CD4-positive, alpha-beta T cell treated with Interleukin-6 at 100 ng/mL for 8 hours (primary cell): Measurements from ENCODE around the gene GAS2L2.
A peak's percentile ranks its signal among the peaks of the same experiment; 100 is the strongest.

ENCODE experiments used
- DNase-seq: peaks from one replicate; pipeline ENCODE4 v3.0.0-alpha.2; 2020; ENCODE audit warnings: mixed read lengths, low spot score

Gene GAS2L2

DNA sequence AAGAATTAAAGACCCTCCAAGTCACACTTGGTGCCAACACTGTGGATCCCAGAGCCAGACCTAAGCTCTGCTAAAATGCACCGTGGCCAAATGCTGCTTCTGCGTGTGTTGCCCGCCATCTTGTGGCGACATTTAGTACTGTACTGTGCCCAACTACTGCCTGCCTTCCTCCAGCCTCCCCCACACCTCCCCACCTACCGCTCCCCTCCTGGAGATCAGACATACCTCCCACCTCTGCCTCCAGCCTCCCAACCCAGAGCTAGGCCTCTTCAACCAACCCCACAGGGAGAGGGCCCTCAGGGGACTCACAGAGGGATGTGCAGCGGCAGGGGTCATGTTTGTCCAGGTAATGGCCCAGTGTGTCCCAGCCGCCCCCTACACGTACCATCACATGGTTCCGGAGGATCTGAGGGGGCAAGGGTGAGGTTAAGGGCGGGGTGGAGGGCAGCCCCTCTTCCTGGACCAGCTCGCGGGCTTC is 5.5 kb downstream of the GAS2L2 start:
- DNase-seq: peak; percentile 73

DNA sequence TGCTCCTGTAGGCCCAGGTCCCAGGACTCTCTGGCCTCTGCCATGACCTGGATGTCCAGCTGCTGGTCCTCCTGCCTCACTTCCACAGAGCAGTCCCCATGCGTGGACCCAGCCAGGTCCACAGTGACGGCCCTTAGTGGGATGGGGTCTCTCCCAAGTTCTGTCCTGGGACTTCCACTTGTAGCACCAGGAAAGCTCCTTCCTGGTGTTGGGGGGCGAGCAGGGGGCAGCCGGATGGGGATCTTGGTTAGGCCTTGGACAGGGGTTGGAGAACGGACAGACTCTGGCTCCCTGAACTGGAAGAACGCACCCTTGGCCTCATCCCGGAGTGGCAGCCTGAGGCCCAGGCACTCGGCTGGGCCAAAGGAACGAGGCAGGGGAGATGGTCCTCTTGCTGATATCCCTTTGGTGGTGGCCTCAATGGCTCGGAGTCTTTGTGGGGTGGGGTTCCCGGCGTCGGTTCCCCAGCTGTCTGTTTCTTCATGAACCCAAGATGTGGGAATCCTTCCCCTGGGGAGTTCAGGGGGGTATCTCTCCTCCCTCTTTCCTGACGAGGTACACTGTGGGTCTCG is 7.2 kb downstream of the GAS2L2 start:
- DNase-seq: no peak

DNA sequence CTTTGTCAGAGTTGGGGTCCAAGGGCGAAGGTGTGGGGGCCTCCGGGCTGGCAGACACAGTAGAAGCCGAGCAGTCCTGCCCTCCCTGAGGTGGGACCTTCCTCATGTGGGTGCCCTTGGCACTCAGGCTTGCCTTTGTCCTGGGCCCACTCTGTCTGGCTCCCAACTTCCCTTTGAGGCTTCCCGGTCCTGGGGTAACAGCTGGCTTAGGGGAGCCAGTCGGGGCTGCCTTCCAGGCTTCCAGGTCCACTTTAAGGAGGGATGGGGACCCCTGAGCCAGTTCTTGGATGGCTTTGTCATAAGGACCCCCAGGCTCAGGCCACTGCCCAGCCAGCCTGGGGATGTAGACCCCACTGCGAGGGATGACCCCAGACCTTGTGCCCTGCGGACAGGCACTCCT is 7.8 kb downstream of the GAS2L2 start:
- DNase-seq: no peak

DNA sequence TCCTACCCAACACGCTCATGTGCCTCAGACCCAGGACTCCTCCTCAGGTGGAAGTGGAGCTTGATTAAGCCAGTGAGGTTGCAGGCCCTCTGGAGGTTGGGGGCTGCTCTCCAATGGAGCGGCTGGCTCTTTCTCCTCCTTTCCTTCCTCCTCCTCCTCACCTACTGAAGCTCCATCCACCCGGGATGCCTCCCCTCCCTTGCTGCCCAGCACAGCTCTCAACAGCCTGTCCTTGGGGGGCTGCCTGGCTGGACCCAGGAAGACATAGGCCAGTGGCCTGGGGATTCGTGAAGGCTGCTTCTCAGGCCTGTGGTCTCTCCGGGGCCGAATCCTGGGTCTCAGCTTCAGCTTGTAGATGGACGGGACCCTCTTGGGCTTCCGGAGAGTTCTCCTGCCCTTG is 8.2 kb downstream of the GAS2L2 start:
- DNase-seq: no peak

DNA sequence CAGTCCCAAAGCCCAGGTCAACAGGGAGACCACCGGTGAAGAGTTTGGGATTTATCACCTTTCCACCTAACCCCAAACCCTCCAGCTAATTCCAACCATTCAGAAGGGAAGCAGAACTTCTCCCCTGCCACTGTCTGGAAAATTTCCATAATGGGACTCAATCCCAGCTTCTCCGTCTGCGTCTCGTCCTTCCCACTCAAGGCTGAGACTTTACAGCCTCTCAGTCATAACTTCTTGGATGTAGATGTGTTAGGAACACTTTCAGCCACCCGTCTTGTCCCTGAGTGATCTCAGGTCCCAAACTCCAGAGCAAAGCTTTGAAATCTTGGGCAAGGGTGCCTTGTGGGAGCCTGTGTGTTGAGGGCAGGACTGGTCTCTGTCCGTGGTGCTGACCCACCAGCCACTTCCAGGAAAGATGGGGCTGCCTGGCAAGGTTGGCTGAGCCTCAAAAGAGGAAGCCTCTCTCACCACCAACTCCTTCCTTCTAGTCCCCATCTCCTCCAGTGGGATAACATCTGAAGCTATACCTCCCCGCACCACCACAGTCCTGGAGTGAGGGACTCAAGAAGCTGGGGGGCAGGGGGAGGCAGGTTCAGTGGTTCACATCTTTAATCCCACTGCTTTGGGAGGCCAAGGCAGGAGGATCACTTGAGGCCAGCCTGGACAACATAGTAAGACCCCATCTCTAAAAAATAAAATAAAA is 9.3 kb downstream of the GAS2L2 start:
- DNase-seq: no peak

DNA sequence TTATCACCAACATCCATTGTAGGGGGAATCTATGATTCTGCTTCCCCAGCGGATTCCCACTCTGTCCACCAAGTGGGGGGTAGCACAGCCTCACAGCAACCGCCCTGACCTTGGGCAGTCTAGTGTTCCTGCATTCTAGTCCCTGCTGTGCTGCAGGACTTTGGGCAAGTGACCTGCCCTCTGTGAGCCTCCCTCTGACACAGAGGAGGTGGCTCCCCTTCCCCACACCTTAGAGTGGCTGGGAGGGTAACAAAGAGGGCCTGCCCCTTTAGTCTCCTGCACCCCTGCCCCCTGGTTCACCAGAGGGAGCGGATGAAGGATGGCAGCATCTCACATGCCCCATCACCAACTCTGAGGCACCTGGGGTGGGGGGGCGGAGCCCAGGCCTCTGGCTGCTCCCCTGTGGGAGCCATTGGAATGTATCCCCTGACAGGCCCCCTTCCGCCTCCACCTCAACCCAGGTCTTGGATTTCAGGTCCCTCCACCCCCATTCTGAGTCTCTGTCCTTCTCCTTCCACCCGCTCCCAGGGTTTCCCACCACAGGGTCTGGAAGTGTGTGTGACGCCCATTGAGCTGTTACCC is 10.1 kb downstream of the GAS2L2 start:
- no peak for DNase-seq

DNA sequence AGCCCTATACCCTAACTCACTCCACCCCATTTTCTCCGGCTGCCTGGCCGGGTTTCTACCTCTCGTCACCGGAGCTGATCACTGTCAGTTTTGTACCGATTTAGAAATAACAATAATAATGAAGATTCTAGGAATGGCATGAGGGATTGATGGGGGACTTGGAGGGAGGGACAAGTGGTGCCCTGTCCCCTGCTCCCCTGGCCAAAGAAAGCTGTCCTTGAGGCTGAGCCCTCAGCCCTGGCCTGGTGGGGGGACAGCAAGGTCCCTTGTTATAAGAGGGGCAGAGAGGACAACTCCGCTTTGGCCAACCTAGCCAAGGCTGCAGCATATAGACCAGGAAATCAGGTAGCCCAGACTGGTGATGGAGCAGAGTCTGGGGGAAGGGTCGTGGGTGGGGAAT is 10.5 kb downstream of the GAS2L2 start:
- no peak for DNase-seq

DNA sequence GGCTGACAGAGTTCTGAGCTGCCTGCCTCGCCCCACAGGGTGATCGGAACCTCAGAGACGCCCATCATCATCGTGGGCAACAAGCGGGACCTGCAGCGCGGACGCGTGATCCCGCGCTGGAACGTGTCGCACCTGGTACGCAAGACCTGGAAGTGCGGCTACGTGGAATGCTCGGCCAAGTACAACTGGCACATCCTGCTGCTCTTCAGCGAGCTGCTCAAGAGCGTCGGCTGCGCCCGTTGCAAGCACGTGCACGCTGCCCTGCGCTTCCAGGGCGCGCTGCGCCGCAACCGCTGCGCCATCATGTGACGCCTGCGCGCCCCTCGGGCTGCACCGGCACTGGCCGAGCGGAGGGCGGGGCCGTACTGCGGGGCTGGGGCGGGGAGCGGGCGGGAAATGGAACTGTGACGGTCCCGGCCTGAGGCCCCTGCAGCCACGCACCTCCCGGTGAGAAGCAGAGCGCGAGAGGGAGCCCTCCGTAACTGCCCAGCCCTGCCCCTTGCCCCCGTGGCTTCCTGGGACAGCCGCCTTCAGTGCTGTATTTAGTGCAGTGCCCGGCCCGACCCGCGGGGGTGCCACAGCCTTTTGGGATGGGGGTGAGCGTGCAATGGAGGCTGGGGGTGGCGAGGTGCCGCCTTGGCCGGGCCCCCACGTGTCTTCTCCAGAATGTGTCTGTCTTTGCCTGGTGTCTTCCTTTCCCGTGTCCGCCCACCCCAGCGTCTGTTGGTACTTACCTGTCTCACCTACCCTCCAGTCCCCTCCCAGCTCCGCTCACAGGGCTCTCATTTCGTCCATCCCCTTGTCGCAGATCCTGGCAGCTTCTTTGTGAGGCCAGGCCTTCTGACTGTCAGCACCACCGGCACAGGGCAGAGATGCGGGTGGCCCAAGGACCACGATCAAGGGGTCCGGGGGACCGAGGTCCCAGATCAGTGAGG is 11.8 kb downstream of the GAS2L2 start:
- DNase-seq: no peak

DNA sequence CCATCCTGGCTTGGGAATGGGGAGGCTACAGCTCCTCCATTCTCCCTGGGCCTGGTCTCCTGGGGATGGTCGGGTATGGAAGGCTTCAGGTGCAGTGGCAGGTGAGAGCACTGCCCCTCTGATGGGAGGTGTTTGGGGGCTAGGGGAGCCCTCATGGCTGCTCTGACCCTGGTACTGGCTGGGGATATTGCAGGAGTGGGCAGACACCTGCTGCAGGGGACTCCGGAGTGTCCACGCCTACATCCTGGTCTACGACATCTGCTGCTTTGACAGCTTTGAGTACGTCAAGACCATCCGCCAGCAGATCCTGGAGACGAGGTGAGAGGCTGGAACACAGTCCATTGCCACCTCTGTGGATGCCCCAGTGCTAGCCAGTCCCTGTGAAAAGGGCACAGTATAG is 12.8 kb downstream of the GAS2L2 start:
- DNase-seq: no peak

DNA sequence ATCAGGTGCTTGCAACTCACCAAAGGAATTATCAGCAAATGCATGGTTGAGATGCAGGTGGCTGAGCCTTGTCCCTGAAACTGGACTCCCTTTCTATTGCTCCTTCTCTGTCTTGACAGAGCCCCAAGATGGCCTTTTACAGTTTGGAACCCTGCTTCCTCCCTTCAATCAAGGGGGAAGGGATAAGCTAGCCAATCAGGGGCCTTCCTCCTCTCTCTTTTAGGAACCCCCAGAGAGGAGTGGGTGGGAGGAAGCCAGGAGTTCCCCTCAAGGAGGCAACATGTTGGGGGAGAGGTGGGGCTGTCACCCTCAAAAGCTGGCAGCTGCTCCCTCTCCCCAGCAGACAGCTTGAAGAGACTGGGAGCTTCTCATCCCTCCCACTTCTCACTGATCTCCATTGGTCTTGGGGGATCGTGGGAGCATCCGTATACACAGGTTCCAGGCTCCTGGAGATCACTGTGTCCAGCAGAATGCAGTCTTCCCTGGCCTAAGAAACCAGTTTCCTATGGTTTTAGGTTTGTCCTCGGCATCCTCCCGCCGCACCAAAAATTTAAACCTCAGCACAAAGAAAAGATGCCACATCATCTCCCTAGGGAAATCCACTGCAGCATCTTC is 14.4 kb downstream of the GAS2L2 start:
- DNase-seq: no peak

DNA sequence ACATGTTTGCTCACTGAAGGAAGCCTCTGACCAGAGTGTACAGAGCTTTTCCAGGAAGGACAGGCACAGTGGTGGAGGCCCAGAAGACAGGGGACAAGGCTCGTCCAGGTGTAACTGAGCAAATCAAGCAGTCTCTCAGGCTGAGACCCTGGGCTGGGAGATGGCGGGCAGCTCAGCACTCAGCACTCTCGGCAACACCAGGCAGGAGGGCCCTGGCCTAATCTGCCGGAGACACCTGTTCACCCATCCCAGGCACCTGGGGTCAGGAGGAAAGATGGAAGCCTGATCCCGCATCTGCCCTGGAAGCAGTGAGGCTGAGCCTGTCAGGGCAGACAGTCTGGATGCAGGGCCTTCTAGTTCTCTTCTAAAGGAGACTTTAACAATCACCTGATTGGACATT is 16.8 kb downstream of the GAS2L2 start:
- DNase-seq: no peak

DNA sequence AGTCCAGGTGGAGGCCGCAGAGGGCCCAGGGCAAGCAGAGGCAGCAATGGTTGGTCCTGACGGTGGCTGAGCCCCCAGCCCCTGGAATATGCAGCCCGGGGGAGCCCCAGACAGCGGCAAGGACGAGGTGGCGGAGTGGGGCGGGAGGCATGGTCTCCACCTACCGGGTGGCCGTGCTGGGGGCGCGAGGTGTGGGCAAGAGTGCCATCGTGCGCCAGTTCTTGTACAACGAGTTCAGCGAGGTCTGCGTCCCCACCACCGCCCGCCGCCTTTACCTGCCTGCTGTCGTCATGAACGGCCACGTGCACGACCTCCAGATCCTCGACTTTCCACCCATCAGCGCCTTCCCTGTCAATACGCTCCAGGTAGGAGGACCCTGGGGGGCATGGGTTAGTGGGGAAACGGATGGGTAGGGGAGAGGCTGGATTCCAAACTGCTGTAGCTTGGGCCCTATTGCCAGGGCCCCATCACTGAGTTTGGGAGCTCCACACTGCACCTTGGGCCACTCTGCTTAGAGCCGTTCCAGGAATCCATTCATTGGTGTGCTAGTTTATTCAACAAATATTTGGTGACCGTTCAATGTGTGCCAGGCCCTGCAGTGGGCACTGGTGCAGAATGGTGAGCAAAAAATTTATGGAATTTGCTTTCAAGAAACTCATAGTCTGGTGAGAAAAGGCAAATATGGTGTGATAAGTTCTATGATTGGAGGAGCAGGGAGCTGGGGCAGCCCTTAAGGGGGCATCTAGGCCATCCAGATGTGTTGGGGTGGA is 17.8 kb downstream of the GAS2L2 start:
- no peak for DNase-seq

DNA sequence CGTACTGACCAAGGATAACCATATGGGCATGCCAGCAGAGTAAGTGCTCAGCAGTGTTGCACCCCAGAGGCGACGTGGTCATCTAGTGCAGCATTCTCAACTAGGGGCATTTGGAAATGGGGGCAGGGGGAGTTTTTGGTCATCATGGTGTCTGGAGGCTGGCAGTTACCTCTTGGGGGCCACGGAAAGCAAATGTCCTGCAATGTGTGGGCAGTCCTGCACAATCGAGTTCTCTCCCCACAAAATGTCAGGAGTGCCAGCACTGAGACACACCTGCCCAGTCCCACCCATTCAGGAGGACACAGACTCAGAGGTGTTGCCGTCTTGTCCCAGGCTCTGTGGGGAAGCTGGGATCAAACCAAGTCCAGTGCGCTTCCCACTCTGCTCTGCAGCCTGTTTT is 18.6 kb downstream of the GAS2L2 start:
- no peak for DNase-seq

DNA sequence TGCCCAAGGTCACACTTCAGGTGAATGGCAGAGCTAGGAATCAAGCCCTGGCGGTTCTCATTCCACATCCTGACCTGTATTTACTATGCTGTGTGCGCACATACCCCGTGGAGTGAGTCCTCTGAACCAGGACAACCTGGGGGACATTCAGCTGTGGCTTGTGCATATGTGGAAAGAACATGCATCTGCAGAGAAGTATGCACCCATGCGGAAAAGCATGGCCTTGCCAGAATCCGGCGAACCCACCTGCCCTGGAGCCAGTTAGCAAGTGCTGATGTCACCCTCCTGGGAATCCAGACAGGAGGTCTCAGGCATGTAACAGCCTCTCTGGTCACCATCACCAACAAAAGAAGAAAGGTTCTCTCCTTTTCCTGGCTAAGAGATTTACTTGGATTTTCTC is 19.7 kb downstream of the GAS2L2 start:
- no peak for DNase-seq

DNA sequence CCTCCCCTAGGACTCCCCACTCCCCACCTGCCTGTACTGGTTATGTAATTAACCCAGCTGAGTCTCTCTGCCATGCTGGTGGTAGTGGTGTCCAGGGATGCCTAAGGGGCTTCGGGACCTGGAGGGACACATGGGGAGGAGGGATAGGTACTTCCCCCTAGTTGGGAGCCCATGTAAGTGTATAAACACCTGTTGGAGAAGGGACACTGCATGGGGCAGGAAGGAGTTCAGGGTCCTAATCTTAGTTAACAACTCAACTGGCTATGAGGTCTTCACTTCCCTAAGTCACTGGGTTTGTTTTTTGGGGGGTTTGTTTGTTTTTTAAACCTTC is 20.3 kb downstream of the GAS2L2 start:
- DNase-seq: no peak

DNA sequence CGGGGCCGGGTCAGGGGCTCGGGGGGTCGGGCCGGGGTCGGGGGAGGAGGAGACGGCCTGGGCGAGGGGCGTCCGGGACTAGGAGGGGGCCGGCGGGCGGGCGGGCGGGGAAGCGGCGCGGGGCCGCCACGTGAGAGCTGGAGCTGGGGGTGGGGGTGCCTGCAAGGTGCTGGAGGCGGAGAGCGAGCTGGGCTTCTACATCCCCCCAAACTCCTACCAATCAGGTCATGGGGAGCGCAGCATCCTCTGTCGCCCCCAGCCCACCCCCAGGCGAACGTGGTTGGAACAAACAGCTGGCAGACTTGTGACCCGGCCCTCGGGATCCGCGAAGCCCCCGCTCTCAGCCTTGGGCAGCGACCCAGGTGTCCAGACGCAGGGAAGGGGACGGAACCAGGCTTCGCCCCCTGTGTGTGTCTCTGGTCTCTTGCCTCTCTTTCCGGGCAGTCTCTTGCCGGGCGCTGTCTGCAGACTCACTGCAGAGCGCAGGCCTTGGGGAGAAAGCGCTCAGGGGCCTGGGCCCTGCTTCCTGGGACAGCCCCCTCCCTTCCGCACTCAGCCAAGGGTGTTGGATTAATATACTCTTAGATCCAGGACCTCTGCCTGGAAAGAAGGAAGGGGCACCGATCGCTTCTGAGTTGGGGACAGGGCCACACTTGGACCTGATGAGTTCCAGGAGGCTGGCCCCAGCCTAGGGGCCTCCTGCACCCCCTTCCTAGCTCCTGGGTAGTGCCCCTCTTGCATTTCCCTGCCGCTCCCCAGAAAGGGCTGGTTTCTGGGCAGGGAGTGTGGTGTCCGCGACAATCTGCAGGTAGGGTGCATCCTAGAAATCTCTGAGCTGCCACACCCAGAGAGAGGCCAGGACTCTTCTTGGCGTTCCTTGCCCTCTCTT is 20.9 kb downstream of the GAS2L2 start:
- DNase-seq: no peak

DNA sequence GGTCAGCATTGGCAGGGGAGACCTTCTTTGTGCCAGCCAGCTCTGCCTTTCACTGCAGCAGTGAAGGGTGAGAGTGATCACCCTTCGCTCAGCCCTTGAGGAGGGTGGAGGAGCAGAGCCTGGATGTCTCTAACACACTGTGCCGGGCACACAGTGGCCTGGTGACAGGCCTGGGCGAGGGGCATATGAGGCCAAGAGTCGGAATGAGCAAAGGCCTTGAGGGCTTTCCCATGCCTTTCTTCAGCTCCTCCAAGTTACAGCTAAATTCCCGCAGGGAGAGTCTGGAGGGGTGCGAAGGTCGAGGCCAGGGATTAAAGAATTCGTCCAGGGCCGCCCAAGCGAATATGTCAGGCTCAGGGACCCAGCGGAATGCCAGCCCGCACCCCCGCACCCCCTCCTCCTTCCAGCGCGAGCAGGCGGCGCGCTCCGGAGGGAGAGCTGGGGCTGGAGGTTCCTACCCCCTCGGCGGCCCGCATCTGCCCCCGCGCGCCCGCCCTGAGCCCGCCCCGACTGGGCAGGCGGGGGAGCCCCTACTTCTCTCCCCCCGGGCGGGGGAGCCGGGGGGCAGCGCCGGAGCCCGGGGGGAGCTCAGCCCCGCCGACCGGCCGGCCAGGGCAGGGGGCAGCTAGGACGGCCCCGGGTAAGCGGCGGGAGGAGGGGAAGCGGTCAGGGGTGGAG is 21.7 kb downstream of the GAS2L2 start, which contains the start of gene RASL10B:
Gene RASL10B, plus strand, starts transcription at position 401 of the 678 bp plus-strand sequence. CDS start 3,546 bp downstream, outside the sequence.
- DNase-seq: peak; percentile 35

DNA sequence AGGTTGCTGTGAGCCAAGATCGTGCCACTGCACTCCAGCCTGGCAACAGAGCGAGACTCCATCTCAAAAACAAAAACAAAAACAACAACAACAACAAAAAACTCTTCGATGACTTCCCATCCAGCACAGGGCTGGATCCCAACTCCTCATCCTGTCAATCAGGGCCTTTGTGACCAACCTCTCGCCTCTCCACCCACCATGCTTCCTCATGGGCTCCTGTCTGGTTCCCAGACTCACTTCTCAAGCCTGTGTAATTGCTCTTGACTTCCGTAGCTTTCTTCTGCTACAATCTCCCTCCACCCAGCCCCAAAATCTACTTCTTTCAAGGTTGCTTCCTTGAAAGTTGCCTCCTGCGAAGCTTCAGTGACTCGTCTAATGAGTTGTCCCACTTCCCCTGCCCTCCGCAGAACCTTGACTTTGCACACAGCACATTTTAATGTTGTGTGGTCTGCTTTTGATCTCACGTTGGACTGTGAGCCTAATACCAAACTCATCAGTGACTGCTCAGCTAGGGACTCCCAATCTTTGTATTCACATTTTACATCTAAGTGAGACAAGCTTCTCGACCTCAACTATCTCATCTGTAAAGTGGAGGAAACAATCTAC is 22.5 kb downstream of the GAS2L2 start:
- no peak for DNase-seq

DNA sequence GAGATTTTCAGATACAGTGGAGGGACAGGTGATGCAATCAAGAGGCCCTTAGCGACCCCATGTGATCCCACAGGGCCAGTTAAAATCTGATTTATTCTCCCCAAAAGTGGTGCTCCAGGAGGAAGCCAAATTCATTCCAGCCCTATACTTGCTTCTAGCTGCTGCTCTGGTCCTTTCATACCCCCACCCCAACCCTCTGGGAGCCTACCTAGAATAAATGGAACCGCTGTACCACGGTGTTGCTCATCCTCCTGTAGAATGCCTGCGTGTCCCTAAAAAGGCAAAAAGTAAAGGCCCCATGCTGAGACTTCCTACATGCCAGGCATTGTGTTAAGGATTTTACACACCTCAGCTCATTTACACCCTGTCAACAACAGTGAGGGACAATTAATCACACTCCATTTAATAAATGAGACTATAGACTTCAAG is 23.6 kb downstream of the GAS2L2 start:
- DNase-seq: no peak
